Occipital lobe (tissue), 2 donors: ENCODE results near the gene WDR82. TPM values are rescaled to one million over a fixed set of nuclear protein-coding genes. Genes with fewer than 3 reads are reported as not detected.

Experiments used
- DNase-seq: peaks from one replicate; lab custom pipeline; 2025; lab: John Stamatoyannopoulos, UW
- total RNA-seq: library from RNA; depleted of rRNA; stranded (reverse); fragments of >200 nt; gene quantifications from one replicate; pipeline ENCODE4 v1.2.3, GENCODE V29; 2014

Gene WDR82
- total RNA-seq, 1 donor from 2014 or later: 158 TPM

- no peak for DNase-seq
Measured at GRCh38 chr3:52310861-52311575, 32.6 kb upstream of the WDR82 start.

DNA sequence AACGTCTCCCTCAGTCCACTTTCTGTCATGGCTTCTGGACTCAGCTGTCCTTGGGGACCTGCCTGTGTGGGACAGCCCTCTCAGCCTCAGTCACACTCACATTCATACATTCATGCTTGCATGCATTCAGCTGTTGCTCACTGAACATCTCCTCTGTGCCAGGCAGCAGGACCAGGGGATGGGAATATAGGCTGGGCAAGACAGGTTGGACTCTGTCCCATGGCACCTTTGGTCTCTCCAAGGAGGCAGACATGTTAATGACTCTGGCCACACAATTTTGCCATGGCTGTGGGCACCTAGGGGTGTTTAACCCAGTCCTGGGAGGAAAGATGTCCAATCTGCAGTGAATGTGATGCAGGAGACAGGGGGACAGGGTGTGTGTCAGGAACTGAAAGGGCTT is 29.9 kb upstream of the WDR82 start:
- no peak for DNase-seq

- DNase-seq: no peak
Measured at GRCh38 chr3:52306978-52307377, 28.5 kb upstream of the WDR82 start.

- DNase-seq: no peak
Measured at GRCh38 chr3:52305926-52306325, 27.5 kb upstream of the WDR82 start.

GRCh38 chr3:52303811-52304210 is 25.4 kb upstream of the WDR82 start:
- no peak for DNase-seq

DNA sequence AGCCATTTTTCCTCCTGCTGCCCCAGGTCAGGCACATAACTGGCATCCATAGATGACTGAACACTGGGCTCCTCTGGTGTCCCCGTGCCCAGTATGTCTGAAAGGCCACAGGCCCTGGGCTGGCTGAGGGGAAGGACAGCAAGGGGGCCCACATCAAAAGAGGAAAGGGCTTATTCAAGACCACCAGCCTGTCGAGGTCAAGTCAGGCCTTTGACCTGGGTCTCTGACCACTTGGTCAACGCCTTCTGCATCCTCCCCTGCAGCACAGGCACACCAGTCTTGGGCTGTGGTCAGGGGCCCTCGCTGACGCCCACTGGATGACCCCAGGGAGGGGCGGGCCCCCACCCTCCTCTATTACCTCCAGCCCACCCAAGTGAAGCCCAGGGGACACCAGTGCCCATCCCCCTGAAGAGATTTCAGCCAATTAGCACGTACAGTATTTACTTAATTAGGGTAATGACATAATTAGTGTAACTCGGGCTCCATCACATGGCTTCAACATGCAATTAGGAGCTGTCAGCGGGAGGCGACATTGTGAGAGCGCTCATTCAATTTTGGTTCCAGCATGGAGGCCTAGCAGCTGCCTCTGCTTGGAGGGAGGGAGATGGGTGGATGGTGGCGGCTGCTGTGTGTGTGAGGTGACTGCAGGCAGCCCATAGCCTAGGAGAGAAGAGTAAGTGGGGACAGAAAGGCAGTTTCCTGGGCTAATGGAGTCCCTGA is 24.1 kb upstream of the WDR82 start:
- DNase-seq: no peak

- no peak for DNase-seq
Measured at GRCh38 chr3:52299879-52300611, 21.6 kb upstream of the WDR82 start.

- no peak for DNase-seq
Measured at GRCh38 chr3:52299247-52299878, 20.9 kb upstream of the WDR82 start.

- DNase-seq: no peak
Measured at GRCh38 chr3:52298149-52299098, 20.0 kb upstream of the WDR82 start.

DNA sequence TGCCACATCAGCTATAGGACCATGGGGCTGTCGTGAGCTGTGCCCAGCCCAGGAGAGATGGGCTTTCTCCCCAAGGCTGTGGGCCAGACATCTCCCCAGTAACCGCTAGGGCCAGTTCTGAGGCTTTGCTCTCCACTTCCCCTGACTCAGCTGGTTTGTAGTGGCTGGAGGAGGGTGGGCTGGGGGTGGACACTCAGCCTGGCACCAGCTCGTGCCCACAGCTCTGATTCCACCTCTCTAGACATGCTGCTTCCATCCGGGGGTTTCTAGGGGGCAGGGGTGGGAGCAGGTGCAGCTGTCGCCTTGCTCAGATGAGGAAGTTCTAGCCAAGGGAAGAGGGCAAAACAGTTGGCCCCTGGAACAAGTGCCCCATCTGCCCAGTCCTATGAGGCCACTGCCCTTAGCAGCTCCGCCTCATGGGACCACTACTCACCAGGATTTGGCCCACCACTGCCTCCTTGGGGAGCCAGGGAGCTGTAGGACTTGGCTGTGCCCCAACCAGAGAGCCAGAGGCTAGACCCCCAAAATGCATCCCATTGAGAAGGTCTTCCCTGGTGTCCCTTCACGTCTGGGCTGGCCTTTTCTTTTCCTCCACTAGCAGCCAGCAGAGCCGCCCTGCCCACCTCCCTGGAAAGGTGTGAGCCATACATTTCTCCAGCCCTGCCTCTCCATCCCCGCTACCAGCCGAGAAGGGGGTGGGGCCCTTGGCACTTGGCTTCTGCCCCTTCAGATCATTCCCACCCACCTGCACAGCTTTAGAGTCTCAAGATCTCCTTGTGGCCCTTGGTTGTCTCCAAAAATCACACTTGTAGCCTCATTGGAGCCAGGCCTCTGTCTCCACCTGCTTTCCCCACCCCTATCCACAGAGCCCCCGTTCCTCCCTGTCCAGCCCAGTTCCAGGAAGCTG is 19.0 kb upstream of the WDR82 start:
- DNase-seq: no peak

- no peak for DNase-seq
Measured at GRCh38 chr3:52295671-52296208, 17.3 kb upstream of the WDR82 start.

DNA sequence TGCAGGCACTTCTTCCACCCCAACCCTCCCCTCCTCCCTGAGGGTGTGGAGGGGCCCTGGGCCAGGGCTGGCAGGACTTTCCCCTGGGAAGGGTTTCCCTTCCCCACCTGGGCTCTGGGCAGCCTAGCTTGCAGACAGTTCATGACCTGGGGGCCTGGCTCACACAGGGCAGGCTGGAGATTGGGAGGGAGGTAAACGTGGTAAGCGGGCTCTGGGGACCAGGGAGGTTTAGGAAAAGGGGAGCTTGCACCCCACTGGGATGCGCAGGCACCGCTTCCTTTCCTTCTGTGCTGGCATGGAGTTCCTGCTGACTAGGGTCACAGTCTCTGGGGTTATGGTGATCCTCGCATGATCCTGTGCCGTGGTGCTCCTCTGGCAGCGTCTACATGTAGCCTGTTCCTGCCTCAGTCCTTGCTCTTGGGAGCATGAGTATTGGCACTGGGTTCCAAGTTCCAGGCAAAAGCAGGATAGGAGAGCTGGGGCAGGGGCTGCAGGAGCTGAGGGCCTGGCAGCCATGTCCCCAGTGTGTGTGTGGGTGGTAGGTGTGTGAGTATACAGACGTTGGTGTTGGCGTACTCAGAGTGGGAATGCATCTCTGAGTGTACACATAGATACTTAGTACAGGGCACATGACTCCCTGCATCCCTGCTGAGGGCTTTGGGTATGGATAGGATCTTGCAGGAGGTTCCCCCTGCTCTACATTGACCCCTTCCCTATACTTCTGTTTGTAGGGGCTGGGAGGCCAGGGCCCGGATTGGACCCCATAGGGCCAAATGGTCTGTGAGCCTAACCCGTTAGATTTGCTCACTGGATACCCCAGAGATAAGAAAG is 16.1 kb upstream of the WDR82 start:
- DNase-seq: no peak

GRCh38 chr3:52293491-52294319 is 15.3 kb upstream of the WDR82 start:
- no peak for DNase-seq

- DNase-seq: no peak
Measured at GRCh38 chr3:52292247-52293065, 14.0 kb upstream of the WDR82 start.

DNA sequence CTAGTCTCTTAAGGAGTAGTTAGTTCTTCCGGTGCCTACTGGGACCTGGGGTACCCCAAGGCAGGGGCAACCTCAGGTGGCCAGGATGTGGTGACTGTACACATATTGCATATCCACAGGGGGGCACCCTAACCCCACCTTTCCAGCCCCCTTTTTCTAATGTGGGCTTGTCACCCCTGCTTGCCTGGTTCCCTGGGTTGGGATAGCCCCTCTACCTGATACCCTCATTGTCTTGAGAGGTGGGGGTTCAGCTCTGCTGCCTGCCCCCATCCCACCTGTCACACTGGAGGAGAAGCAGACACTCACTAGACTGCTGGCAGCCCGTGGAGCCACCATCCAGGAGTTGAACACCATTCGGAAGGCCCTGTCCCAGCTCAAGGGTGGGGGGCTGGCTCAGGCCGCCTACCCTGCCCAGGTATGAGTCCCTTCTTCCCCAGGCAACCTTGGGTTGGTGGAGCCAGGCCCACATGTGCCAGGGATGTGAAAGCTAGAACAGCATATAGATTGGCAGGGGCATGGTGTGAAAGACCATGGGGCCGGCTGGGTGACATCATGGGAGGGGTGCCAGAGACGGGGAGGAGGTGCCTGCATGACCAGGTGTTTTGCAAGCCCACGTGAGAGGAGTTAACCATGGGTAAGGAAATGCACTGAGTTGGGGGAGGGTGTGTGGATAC is 13.2 kb upstream of the WDR82 start:
- DNase-seq: no peak
